HG03196 (cell line): ENCODE results near the gene FCHSD2.
A peak's percentile ranks its signal among the peaks of the same experiment; 100 is the strongest.

Source experiments
- ATAC-seq: cut with Tn5 transposase; IDR thresholded peaks from one replicate; pipeline ENCODE4 v1.9.1; 2021; ENCODE audit not compliant: unreplicated experiment

Gene FCHSD2

GRCh38 chr11:73172992-73173656 lies 31.0 kb upstream of the FCHSD2 start:
- ATAC-seq: no peak

- ATAC-seq: no peak
Measured at GRCh38 chr11:73171436-73172161, 29.5 kb upstream of the FCHSD2 start.

- ATAC-seq: no peak
Measured at GRCh38 chr11:73170140-73170539, 28.0 kb upstream of the FCHSD2 start.

GRCh38 chr11:73168925-73169579 lies 26.9 kb upstream of the FCHSD2 start:
- ATAC-seq: no peak

- no peak for ATAC-seq
Measured at GRCh38 chr11:73167363-73167954, 25.3 kb upstream of the FCHSD2 start.

- no peak for ATAC-seq
Measured at GRCh38 chr11:73164803-73165540, 22.9 kb upstream of the FCHSD2 start.

- ATAC-seq: no peak
Measured at GRCh38 chr11:73163638-73164174, 21.6 kb upstream of the FCHSD2 start.

GRCh38 chr11:73162196-73162740 lies 20.1 kb upstream of the FCHSD2 start:
- no peak for ATAC-seq

GRCh38 chr11:73160005-73160760 lies 18.1 kb upstream of the FCHSD2 start:
- ATAC-seq: no peak

GRCh38 chr11:73159297-73159696 lies 17.2 kb upstream of the FCHSD2 start:
- no peak for ATAC-seq

GRCh38 chr11:73158356-73159051 lies 16.4 kb upstream of the FCHSD2 start:
- ATAC-seq: no peak

- ATAC-seq: peak; percentile 32
Measured at GRCh38 chr11:73157101-73158010, 15.2 kb upstream of the FCHSD2 start.

- no peak for ATAC-seq
Measured at GRCh38 chr11:73156686-73157085, 14.6 kb upstream of the FCHSD2 start.

- no peak for ATAC-seq
Measured at GRCh38 chr11:73156114-73156513, 14.0 kb upstream of the FCHSD2 start.

GRCh38 chr11:73155102-73155501 lies 13.0 kb upstream of the FCHSD2 start:
- ATAC-seq: no peak

GRCh38 chr11:73154178-73154577 lies 12.1 kb upstream of the FCHSD2 start:
- ATAC-seq: peak; percentile 34

- ATAC-seq: peak; percentile 60
Measured at GRCh38 chr11:73152861-73153483, 10.9 kb upstream of the FCHSD2 start.
